GM18505 (cell line): ENCODE results near the gene ELP4.
A peak's percentile ranks its signal among the peaks of the same experiment; 100 is the strongest.
"Not testable (repeated sequence)": the region's sequence is repeated elsewhere in the genome, so short reads cannot be mapped to it uniquely, and the experiment has no call there.

Source experiments
- ATAC-seq: cut with Tn5 transposase; IDR thresholded peaks from one replicate; pipeline ENCODE4 v1.9.1; 2021; ENCODE audit not compliant: unreplicated experiment
- POLR2A ChIP-seq: IDR thresholded peaks from 4 replicates; pipeline ENCODE4 v1.6.1; 2011; ENCODE audit warnings: borderline replicate concordance; ENCODE audit not compliant: insufficient read depth, insufficient read length; ENCODE audit errors: extremely low read depth

Gene ELP4

GRCh38 chr11:31500560-31500959 lies 9.0 kb upstream of the ELP4 start:
- TF ChIP-seq POLR2A: no peak
- no peak for ATAC-seq

- no peak for TF ChIP-seq POLR2A
- ATAC-seq: peak; percentile 6
Measured at GRCh38 chr11:31509051-31509428, 527 bp upstream of the ELP4 start.

GRCh38 chr11:31512117-31512516 lies 2.5 kb downstream of the ELP4 start:
- no peak for ATAC-seq
- TF ChIP-seq POLR2A: no peak

GRCh38 chr11:31521497-31522150 lies 12.1 kb downstream of the ELP4 start:
- no peak for ATAC-seq
- TF ChIP-seq POLR2A: no peak

- no peak for TF ChIP-seq POLR2A
- no peak for ATAC-seq
Measured at GRCh38 chr11:31529189-31529588, 19.6 kb downstream of the ELP4 start.

GRCh38 chr11:31529701-31530100 lies 20.1 kb downstream of the ELP4 start:
- ATAC-seq: no peak
- no peak for TF ChIP-seq POLR2A

- no peak for TF ChIP-seq POLR2A
- ATAC-seq: no peak
Measured at GRCh38 chr11:31531293-31531692, 21.7 kb downstream of the ELP4 start.

- ATAC-seq: no peak
Measured at GRCh38 chr11:31535479-31535878, 25.9 kb downstream of the ELP4 start.

GRCh38 chr11:31542862-31543261 lies 33.3 kb downstream of the ELP4 start:
- ATAC-seq: no peak
- TF ChIP-seq POLR2A: no peak

More at GRCh38 chr11:31535479-31535878, 25.9 kb downstream of the ELP4 start:
- no peak for TF ChIP-seq POLR2A

GRCh38 chr11:31555938-31556337 lies 46.4 kb downstream of the ELP4 start:
- ATAC-seq: no peak
- no peak for TF ChIP-seq POLR2A

GRCh38 chr11:31558001-31558400 lies 48.4 kb downstream of the ELP4 start:
- no peak for ATAC-seq
- no peak for TF ChIP-seq POLR2A

- TF ChIP-seq POLR2A: no peak
- ATAC-seq: no peak
Measured at GRCh38 chr11:31560842-31561476, 51.4 kb downstream of the ELP4 start.

- ATAC-seq: not testable (repeated sequence)
Measured at GRCh38 chr11:31564517-31564916, 55.0 kb downstream of the ELP4 start.

GRCh38 chr11:31574133-31574532 lies 64.6 kb downstream of the ELP4 start:
- not testable (repeated sequence) for ATAC-seq

- not testable (repeated sequence) for ATAC-seq
Measured at GRCh38 chr11:31575764-31576163, 66.2 kb downstream of the ELP4 start.

GRCh38 chr11:31579412-31579811 lies 69.8 kb downstream of the ELP4 start:
- ATAC-seq: not testable (repeated sequence)
